Loucy (cell line): ENCODE measurements around the gene SNCA.

Experiments used
- CTCF ChIP-seq: fragments of 200-600 bp; sonication (generic); conservative IDR thresholded peaks from 2 replicates; pipeline ENCODE4 v1.5.1; 2014; ENCODE audit warnings: mild to moderate bottlenecking, antibody characterized with exemption, low read length
- EZH2phosphoT487 ChIP-seq: fragments of 200-600 bp; IDR thresholded peaks from 2 replicates; pipeline ENCODE4 v1.6.1; 2018; ENCODE audit warnings: antibody characterized with exemption, mild to moderate bottlenecking, moderate library complexity, borderline replicate concordance

- TF ChIP-seq CTCF (no peak), EZH2phosphoT487 (no peak)
Observed at GRCh38 chr4:89803915-89804314, 33.0 kb downstream of the SNCA start.
